GM18526 (cell line): ENCODE results near the gene OXNAD1.

Experiments used
- POLR2A ChIP-seq: IDR thresholded peaks from 3 replicates; pipeline ENCODE4 v1.6.1; 2011; ENCODE audit not compliant: insufficient read length; ENCODE audit errors: extremely low read depth

The OXNAD1 gene

DNA sequence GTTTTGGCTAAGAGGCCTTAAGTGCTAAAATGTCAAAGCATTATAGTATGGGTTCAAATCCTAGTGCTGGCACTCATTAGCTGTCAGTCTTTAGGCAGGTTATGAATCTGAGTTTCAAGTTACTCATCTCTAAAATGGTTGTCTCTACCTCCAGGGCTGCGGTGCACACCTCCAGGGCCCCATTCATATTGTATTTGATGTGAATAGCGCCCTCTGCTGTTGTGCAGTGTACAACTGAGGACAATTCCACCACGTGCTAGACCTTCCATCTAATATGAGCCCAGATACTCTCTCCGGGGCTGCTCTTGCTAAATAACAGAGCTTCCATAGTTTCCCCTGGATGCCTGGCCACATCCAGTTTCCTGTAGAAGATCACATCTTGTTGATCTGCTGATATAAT, 54.3 kb downstream of the OXNAD1 start:
- no peak for TF ChIP-seq POLR2A

DNA sequence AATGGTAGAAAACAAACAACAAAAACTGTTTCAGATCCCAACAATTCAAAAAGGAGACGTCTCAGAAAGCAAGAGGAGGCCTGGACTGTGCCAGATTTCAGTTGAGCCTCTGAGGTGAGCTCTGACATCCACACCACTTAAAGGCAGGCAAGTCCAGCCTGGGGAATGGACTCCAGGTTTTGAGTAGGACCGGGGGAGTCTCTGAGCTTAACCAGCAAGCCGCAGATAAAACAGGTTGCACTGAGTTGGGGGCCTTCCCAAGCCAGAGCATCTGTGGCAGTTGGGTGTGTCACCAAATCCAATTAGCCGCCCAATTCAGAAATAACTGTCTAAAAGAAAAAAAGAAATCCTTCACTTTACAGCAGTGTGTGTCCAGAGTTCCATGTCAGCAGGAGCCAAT, 54.7 kb downstream of the OXNAD1 start:
- no peak for TF ChIP-seq POLR2A

DNA sequence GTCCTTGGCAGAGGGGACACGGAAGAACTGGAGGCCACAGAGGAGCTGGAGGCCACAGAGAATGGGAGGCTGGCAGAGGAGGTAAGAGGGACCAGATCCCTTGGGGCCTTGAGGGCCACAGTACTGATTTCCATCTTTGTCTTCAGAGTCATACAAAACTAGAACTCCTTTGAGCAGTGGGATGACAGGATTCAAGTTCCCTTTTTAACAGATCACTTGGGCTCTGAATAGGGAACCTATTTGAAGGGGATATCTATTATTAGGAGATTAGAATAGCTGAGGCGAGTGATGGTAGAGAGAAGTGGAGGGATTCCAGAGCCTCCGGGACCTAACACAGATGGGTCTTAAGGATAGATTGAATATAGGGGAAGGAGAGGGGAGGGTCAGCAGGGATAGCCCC, 55.7 kb downstream of the OXNAD1 start:
- TF ChIP-seq POLR2A: no peak

DNA sequence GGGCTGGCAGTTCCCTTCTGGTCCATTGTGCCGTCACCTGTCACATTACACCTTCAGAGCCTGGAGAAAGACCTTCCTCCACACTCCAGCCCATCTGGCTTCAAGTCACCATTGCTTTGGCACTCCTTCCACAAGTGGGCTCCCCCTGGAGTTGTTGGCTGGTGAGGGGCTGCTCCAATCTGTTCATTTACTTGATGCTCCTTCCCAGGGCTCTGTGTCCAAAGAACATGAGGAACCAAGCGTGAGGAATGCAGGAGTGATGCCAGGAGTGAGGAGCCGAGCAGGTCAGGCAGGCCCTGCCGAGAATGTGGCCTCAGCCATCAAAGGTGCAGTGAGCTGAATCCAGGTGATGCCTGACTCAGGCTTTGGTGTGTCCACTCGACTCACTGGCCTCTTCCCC, 57.2 kb downstream of the OXNAD1 start:
- peak; percentile 15 for TF ChIP-seq POLR2A

DNA sequence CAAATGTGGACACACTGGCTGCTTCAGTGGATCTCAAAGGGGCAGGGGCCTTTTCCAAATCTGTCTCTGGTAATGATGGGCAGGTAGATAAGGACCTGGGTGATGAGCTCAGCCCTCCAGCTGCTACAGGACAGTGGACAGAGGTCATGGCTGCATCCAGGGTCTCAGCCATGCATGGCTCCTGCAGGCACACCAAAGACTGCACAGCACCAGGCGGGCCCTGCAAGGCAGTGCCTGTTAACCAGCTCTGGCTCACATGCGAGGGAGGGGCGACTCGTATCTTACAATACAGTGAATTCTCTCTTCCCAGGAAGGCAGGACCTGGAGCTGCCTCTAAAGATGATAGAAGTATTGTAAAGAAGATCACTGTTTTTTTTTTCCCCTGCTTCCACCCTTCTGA, 58.7 kb downstream of the OXNAD1 start:
- no peak for TF ChIP-seq POLR2A

DNA sequence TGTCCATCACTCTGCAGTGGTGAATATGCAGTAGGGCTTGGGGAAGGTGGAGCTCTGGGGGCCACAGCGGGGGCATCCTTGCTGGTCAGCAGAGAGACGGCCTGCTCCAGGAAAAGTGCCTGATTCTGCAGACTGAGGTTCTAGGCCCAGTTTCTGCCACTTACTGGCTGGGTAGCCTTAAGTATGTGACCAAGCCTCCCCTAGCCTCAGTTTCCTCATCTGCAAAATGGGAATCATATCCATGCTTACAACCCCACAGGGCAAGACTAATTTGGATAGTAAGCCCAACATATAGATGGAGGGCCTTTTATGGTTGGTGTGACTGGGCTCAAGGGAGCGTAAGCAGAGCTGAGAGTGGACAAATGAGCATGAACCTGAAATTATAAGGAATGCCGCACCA, 60.8 kb downstream of the OXNAD1 start:
- TF ChIP-seq POLR2A: no peak

DNA sequence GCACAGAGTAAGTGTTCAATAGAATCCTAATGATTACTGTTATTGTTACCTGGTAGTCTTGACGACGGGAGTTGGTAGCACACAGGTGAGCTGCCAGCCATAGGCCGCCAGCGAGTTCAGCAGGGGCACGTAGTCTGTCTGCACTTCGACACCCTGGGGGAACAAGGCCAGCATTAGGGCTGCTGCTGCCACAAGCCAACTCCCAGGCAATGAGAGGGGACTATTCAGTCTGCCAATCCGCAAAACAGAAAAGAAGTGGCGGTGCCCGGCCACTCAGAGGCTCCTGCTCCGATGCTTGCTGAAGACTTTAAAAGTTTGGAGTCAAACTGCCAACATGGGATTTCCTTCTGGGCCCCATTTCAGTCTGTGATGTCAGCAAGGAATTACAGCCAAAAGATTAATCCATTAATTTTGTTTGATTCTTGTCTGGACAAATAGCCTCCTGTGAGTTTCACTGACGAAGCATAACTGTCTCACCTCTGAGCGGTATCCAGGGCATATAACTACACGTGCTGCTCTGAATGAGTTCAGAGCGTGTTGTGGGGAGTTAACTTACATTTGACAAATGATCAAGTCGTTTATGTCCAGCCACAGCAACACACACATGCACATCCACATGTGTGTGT, 61.8 kb downstream of the OXNAD1 start:
- TF ChIP-seq POLR2A: no peak

DNA sequence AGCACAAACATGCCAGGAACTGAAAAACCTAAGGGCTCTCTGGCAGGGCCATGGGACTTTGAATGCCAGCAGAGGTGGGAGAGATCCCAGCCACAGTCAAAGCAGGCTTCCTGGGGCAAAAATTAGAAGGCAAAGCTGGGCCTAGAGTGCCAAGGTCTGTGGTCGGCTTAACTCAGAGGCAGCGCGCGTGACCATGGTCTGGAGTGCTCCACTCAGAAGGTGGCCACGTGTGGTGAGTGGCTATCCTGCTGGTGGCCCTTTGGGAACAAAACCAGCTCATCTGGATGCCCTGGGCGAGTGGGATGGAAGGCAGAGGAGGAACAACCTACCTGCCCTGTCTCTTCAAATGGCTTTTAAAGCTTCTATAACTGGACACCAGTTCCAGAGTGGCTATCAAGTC, 63.1 kb downstream of the OXNAD1 start:
- no peak for TF ChIP-seq POLR2A

DNA sequence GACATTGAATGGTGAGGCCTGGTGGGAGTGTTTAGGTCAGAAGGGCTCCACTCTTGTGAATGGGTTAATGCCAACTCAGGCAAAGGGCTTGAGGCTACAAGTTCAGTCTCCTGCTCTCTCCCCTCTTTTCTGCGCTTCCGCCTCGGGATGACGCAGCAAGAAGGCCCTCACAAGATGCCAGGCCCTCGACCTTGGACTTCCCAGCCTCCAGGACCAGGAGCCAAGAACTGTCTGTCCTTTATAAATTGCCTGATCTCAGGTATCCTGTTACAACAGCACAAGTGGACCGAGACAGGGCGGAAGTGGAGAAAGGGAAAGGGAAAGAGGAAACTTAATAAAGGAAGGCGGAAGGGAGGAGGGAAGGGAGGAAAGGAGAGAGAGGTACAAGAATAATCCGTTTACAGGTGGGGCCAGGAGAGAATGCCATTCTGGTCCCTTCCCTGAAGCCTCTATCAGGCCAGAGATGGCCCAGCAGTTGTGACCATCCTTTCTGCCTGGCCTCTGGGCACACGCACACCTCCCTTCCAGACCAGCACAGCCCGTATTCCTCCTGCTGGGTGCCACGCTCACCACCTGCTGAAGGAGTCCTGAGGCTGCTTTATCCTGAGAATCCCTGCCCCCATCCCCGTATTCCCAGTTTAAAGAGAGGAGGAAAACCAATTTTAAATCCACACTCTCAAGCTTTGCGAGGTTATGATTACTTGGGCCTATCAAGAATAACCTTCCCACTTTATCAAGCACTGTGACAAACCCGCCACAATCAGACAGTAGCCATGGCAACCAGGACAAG, 64.2 kb downstream of the OXNAD1 start:
- TF ChIP-seq POLR2A: no peak

DNA sequence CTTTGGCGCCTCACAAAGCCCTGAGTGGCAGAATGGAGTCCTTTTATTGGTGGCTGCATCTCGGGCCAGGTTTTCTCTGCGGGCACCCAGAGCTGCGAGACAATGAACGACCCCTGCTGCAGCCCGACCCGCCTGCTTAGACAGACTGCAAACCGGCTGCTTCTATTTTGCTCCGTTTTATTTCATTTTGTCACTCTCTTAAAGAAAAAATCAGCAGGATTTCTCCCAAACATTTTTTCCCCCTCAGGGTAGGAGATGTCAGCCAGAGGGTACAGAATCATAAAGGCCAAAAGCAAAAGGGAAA, 64.8 kb downstream of the OXNAD1 start:
- no peak for TF ChIP-seq POLR2A

DNA sequence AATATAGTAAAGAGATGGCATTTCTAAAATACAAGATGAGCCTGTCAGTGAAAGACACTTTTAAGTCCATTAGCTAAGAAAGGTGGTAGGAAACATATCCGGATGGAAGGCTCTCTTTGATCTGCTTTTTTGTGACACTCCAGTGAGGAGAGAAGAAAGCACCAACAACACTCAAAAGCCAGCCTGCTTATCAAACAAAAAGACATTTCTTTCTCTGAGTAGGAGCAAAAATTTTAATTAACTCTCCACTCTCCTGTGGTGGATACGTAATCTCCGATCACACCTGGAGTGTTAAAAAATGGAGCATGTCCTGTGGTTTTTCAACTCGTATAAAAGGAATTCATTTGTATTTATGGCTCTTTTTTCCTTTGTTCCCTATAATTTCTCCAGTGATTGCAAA, 65.3 kb downstream of the OXNAD1 start:
- TF ChIP-seq POLR2A: no peak

DNA sequence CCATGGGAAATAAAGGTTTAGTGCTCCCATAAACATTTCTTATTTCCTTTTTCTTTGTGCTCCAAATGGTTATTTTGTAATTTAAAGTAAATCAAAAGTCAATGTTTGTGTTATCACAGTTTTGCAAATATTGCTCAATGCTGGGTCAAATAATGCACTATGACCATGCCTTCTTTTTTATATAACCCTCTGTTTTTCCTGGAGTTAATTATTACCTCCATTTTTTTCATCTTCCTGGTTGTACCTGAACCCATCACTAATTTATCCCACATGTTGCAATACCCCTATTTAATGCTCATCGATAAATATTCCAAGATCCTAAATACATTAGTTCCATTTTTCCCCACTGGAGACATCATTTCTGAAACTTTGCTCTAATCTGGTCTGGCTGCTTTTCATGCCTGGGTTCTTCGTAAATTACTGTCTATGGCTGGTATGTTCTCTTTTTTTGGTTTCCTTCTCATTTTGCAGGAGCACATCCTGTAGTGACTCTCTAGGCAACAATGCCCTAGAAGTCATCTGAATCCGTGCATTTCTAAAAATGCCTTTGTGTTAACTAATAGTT, 66.4 kb downstream of the OXNAD1 start:
- TF ChIP-seq POLR2A: no peak

DNA sequence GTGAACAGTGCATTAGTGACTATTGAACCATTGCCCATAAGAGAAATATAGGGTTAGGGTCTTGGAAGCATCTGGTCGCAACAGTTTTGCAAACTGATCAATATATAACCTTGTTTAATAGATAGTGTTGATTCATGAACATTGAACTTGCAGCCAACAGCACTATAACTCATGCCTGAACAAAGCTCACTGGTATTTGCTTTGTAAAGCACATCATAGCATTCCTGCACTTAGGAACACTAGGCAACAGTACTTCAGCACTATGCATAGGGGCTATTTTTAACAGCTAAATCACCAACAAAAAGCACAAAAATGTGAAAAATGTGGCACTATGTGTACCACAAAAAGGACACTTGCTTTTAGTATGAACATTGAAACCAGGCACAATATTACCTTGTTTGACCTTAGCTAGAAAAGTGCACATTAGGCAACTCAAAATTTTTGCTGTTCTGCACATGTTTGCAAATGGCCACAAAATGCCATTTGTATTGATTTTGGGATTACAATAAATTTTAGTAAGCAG, 68.0 kb downstream of the OXNAD1 start:
- TF ChIP-seq POLR2A: no peak

DNA sequence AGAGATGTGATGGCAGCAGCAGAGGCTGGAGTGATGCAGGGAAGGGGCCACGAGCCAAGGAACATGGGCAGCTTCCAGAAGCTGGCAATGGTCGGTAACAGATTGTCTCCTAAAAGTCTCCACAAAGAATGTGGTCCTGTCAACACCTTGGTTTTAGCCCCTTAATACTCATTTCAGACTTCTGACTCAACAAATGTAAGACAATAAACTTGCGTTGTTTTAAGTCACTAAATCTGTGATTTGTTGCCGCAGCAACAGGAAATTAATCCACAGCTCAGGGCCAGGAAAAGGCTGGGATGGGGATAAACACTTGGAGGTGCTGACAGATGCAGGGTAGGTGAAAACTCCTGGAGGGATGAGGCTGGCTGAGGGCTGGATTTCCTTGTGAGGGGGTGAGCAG, 69.9 kb downstream of the OXNAD1 start:
- no peak for TF ChIP-seq POLR2A

DNA sequence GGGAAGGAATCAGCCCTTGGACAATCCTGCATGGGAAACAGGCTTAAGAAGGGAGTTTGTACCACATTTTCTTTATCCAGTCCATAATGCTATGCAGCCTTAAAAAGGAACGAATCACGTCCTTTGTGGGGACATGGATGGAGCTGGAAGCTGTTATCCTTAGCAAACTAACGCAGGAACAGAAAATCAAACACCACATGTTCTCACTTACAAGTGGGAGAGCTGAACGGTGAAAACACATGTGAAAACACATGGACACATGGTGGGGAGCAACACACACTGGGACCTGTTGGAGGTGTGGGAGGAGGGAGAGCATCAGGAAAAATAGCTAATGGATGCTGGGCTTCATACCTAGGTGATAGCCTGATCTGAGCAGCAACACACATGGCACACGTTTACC, 70.3 kb downstream of the OXNAD1 start:
- TF ChIP-seq POLR2A: no peak

DNA sequence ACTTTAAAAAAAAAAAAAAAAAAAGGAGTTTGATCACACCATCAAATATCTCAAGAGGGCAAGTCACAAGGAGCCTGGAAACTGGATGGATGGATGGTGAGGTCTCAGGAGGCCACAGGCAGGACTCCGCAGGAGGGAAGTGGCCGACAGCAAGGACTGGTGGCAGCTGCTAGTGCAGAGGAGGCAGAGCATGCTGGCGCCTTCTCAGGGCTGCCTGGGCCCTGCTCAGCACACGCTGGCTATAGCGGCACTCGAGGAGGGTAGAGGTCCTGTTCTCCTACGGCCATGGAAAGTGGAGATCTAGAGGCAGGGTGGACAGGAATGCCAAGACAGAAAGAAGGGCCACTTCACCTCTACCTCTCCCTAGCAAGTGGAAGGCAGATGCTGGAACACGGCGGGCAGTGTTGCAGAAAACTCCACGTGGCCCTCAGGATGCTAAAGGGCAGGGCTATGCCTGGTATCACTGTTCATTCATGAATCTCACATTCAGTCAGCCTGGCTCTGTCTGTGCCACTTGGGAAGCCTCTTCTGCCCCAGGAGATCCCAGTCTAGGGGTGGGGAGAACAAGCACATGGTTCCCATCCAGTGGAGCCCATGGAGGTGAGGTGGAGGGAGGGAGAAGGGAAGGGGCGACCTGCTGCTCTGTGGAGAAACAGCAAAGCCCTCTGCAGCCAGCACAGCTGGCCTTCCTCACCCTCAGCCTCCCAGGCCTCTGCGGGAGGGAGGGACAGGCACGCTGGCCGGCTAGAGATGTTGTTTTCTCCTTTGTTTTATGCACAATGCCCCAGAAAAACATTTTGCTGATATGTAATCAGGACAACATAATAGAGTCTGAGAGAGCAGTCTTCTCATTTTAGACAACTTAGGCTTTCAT, 71.0 kb downstream of the OXNAD1 start:
- TF ChIP-seq POLR2A: no peak

DNA sequence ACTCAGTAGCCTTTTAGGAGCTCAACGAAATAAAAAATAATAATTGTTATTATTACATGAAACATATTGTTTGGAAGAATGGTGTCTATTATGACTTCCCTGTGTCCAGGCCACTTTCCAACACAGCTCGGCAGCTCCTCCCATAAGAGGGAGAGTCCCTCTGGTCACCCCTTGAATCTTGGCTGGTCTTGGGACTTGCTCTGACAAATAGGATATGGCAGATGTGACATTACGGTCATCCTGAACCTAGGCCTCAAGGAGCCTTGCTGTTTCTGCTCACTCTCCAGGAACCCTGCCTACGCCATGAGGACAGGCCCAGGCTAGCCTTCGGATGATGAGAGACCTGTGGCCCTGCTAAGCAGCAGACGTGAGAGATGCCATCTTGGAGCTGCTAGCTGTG, 71.8 kb downstream of the OXNAD1 start:
- TF ChIP-seq POLR2A: no peak
